Uterus (tissue), 4 donors: ENCODE data around the gene CDC34. TPM values are rescaled to one million over a fixed set of nuclear protein-coding genes. Genes with fewer than 3 reads are reported as not detected.
A peak's percentile ranks its signal among the peaks of the same experiment; 100 is the strongest.

Source experiments
- DNase-seq, 2 donors: peaks; one replicate each; pipeline ENCODE4 v3.0.0-alpha.2; 2019 to 2020
- H3K27ac ChIP-seq, 2 donors: fragments of 200-600 bp; sonication (generic); 1 replicate in 1 of 2; 2 replicates in 1 of 2; pipeline ENCODE4 v1.5.1; 2016 to 2018
- H3K27me3 ChIP-seq, 2 donors: fragments of 200-600 bp; sonication (generic); one replicate each; pipeline ENCODE4 v1.5.1; 2018 to 2019; ENCODE audit warnings: control low read depth in 1 of 2
- H3K36me3 ChIP-seq, 2 donors: fragments of 200-600 bp; sonication (generic); one replicate each; pipeline ENCODE4 v1.5.1; 2019; ENCODE audit warnings: control low read depth in 1 of 2
- H3K4me1 ChIP-seq, 2 donors: fragments of 200-600 bp; sonication (generic); one replicate each; pipeline ENCODE4 v1.5.1; 2018 to 2019; ENCODE audit warnings: control low read depth in 1 of 2
- H3K4me3 ChIP-seq, 2 donors: fragments of 200-600 bp; sonication (generic); 1 replicate in 1 of 2; 2 replicates in 1 of 2; pipeline ENCODE4 v1.5.1; 2018 to 2019; ENCODE audit warnings: mild to moderate bottlenecking in 1 of 2
- H3K9me3 ChIP-seq, 2 donors: fragments of 200-600 bp; sonication (generic); one replicate each; pipeline ENCODE4 v1.5.1; 2019; ENCODE audit warnings: control low read depth in 1 of 2
- CTCF ChIP-seq, 4 experiments: fragments of 200-600 bp in 2 of 4; fragments of 450-650 bp in 2 of 4; sonication (generic) in 2 of 4; IDR thresholded peaks; one replicate each; pipeline ENCODE4 v1.5.1; 2016 to 2019; ENCODE audit warnings: antibody characterized with exemption in 4 of 4, mild to moderate bottlenecking in 2 of 4, moderate library complexity in 1 of 4
- POLR2A ChIP-seq, 2 donors: fragments of 450-650 bp; IDR thresholded peaks; one replicate each; pipeline ENCODE4 v1.6.1; 2016; ENCODE audit warnings: antibody characterized with exemption in 2 of 2, mild to moderate bottlenecking in 1 of 2, moderate library complexity in 1 of 2
- intact Hi-C: fragments of 100-400 bp; cut with DNase I; formaldehyde crosslinking; loops from one replicate; pipeline ENCODE4 v1.15.1; 2023; ENCODE audit warnings: low total_unique reads
- total RNA-seq, 4 donors: library from RNA; depleted of rRNA in 3 of 4; stranded (reverse); fragments of >200 nt in 3 of 4; gene quantifications; one replicate each; pipeline versions ENCODE4 v1.1.0 to v1.2.4, GENCODE V29; 2014 to 2023
- donor health status: DM: yes; HTN: yes; CAD: no.

The CDC34 gene
- total RNA-seq, 4 donors from 2014 or later, result 44.4 to 459 (median 101) TPM

GRCh38 chr19:506404-507285 is 24.9 kb upstream of the CDC34 start:
- TF ChIP-seq POLR2A (IDR thresholded peaks at IDR 0.05), result peak in 1 of 2 donors; percentile 36
- peak; percentile 97 to 99 (median 98) for TF ChIP-seq CTCF (IDR thresholded peaks at IDR 0.05)
- H3K27me3 ChIP-seq, result no peaks in the 10 kb centered on the region
- peak; percentile 97 to 100 for DNase-seq
- no peaks in the 10 kb centered on the region for H3K9me3 ChIP-seq
- peak overlapping the region; percentile 91 to 93 for H3K27ac ChIP-seq
- peaks cover 0 to 7% of the 10 kb centered on the region in 2 donors for H3K4me1 ChIP-seq
- intact Hi-C loops, result no loop called here
- H3K4me3 ChIP-seq, result peak overlapping the region; percentile 82 to 99
- no peaks in the 10 kb centered on the region for H3K36me3 ChIP-seq

- Histone ChIP-seq H3K9me3 (no peaks in the 10 kb centered on the region), H3K27me3 (no peaks in the 10 kb centered on the region), H3K4me3 (peak within 1 kb of the TSS; percentile 82 to 99), H3K36me3 (no peaks in the 10 kb centered on the region), H3K4me1 (peaks cover 0 to 7% of the 10 kb centered on the region in 2 donors), H3K27ac (peak within 1 kb of the TSS; percentile 91 to 93)
- intact Hi-C loops, result no loop called here
- no peak for TF ChIP-seq POLR2A (IDR thresholded peaks at IDR 0.05)
- peak in 1 of 4 experiments; percentile 36 for TF ChIP-seq CTCF (IDR thresholded peaks at IDR 0.05)
- peak; percentile 60 to 71 for DNase-seq
Observed at GRCh38 chr19:507286-508203, 24.0 kb upstream of the CDC34 start, which contains the start of gene TPGS1. Gene TPGS1, plus strand, starts transcription at chr19:507497. Its CDS starts 10 bp downstream, at chr19:507507.

DNA sequence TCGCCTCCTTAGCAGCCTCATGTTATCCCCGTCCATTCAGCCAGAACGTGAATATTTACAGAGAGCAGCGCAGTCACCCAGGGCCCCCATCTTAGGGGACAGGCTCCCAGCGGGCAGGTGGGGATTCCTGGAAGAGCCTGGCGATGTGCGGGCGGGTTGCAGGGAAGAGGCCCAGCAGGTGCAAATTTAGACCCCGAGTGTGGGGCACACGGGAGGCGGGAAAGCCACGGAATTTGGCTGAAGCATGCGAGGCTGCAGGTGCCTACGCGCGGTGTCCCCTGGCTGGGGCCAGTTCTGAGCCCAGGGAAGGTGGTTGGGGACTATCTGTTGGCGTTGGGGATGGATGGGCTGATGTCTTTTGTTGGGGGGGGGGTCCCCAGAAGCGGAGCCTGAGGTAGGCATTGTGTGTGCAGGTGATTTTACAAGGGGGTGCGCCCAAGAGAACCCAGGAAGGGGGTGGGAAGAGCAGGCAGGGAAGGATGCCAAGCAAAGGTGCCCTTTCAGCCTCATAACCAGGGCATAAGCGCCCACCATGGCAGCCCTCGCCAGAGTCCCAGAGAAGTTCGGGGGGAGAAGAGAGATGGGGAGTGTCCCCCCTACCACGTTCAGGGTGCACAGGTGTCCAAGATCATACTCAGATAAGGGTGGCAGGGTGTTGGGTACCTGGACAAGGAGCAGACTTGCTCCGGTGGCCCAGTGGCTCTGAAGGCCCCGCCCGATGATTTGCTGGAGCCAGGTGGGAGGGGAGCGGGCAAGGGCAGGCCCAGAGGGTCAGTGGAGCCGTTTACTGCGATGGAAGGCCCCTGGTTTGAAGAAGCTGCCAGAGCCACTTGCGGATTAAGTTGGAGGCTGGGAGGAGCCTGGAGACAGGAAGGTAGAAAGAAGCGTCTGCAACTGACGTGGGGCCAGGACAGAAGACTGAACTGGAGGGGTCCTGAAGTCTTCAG is 23.1 kb upstream of the CDC34 start:
- Histone ChIP-seq H3K4me1 (peaks cover 0 to 7% of the 10 kb centered on the region in 2 donors), H3K4me3 (peak overlapping the region; percentile 82 to 99), H3K27me3 (no peaks in the 10 kb centered on the region), H3K9me3 (no peaks in the 10 kb centered on the region), H3K27ac (no peak overlapping the region), H3K36me3 (no peaks in the 10 kb centered on the region)
- TF ChIP-seq POLR2A (IDR thresholded peaks at IDR 0.05), result no peak
- no peak for TF ChIP-seq CTCF (IDR thresholded peaks at IDR 0.05)
- DNase-seq, result no peak
- intact Hi-C loops, result no loop called here

DNA sequence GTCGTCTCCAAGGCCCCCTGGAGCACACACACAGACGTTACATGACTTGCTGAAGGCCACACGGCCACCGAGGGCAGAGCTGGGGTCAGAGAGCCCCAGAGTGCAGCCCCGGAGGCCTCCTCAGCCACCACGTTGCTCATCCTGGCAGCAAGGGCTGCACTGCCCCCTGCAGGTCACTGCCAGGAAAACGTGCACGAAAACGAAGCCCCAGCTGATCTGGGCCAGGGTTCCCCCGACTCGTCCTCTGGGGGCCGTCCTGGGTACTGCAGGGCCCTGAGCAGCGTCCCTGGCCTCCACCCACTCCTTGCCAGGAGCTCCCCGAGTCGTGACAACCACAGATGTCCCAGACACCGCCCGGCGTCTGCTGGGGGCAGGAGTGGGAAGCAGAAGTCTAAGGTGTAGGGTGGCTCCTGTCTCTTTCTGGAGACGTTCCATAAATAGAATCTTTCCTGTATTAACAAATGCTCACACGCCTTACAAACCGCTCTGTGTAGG is 20.9 kb upstream of the CDC34 start:
- TF ChIP-seq POLR2A (IDR thresholded peaks at IDR 0.05) (no peak), CTCF (IDR thresholded peaks at IDR 0.05) (peak; percentile 52 to 79 (median 76))
- Histone ChIP-seq H3K27ac (peak overlapping the region; percentile 40 to 41), H3K4me3 (no peak overlapping the region), H3K4me1 (peaks cover 0 to 7% of the 10 kb centered on the region in 2 donors), H3K9me3 (no peaks in the 10 kb centered on the region), H3K27me3 (no peaks in the 10 kb centered on the region), H3K36me3 (no peaks in the 10 kb centered on the region)
- intact Hi-C loops, result no loop called here
- peak; percentile 56 to 68 for DNase-seq
